SK-N-DZ (cell line): Measurements from ENCODE around the gene MCEMP1.

Experiments
- DNase-seq: peaks from one replicate; pipeline ENCODE4 v3.0.0-alpha.2; 2015; ENCODE audit warnings: low spot score

Gene MCEMP1

GRCh38 chr19:7670790-7671189 is 6.1 kb upstream of the MCEMP1 start:
- no peak for DNase-seq

GRCh38 chr19:7672522-7672921 is 4.4 kb upstream of the MCEMP1 start:
- DNase-seq = no peak

GRCh38 chr19:7674010-7675005 is 2.6 kb upstream of the MCEMP1 start:
- peak; percentile 62 for DNase-seq

- DNase-seq = no peak
These were observed 514 bp upstream of the MCEMP1 start for GRCh38 chr19:7676376-7676775.

- DNase-seq = no peak
These were observed 900 bp downstream of the MCEMP1 start for GRCh38 chr19:7677669-7678311.

- peak; percentile 42 for DNase-seq
These were observed 2.3 kb downstream of the MCEMP1 start for GRCh38 chr19:7678971-7679751.

- no peak for DNase-seq
These were observed 3.1 kb downstream of the MCEMP1 start for GRCh38 chr19:7679771-7680605.

GRCh38 chr19:7680606-7681339 is 3.9 kb downstream of the MCEMP1 start, which contains the start of gene TRAPPC5:
TRAPPC5 (plus strand) TSS chr19:7680833; CDS start chr19:7682254, 1,421 bp downstream.
- DNase-seq = peak; percentile 75

- DNase-seq = peak; percentile 71
These were observed 4.7 kb downstream of the MCEMP1 start for GRCh38 chr19:7681340-7682174.

GRCh38 chr19:7682175-7682855 is 5.4 kb downstream of the MCEMP1 start:
- DNase-seq = no peak

- DNase-seq = no peak
These were observed 8.9 kb downstream of the MCEMP1 start for GRCh38 chr19:7685546-7686445.

GRCh38 chr19:7687177-7687576 is 10.3 kb downstream of the MCEMP1 start:
- DNase-seq = no peak

GRCh38 chr19:7689165-7689564 is 12.3 kb downstream of the MCEMP1 start:
- no peak for DNase-seq

GRCh38 chr19:7690779-7691258 is 13.9 kb downstream of the MCEMP1 start:
- DNase-seq = no peak

- no peak for DNase-seq
These were observed 14.6 kb downstream of the MCEMP1 start for GRCh38 chr19:7691497-7691896.

- DNase-seq = no peak
These were observed 15.7 kb downstream of the MCEMP1 start for GRCh38 chr19:7692417-7693088.

GRCh38 chr19:7694499-7694898 is 17.6 kb downstream of the MCEMP1 start:
- DNase-seq = no peak
